Spleen (tissue), 7 donors: ENCODE results near the gene KCNQ1.

ENCODE experiments used
- POLR2A ChIP-seq, 3 donors: fragments of 450-650 bp; IDR thresholded peaks; one replicate each; pipeline ENCODE4 v1.5.1; 2017; ENCODE audit warnings: antibody characterized with exemption in 3 of 3, mild to moderate bottlenecking in 1 of 3
- TF ChIP-seq, protein P1 (sequence below), 11 experiments: fragments of 200-600 bp in 7 of 11; fragments of 450-650 bp in 4 of 11; sonication (generic) in 4 of 11; IDR thresholded peaks in 8 of 11; conservative IDR thresholded peaks in 3 of 11; 1 replicate in 7 of 11; 2 replicates in 4 of 11; pipeline versions ENCODE4 v1.4.0 to v1.8.0; 2016 to 2021; ENCODE audit warnings: antibody characterized with exemption in 11 of 11, inconsistent platforms in 4 of 11, mild to moderate bottlenecking in 1 of 11
- donor health status: DM: no; HTN: no; CAD: no; lungs with moderate emphysema.
- donor health status: DM: no; HTN: no; CAD: no.
- donor health status: DM: no; HTN: no; CAD: no.

DNA sequence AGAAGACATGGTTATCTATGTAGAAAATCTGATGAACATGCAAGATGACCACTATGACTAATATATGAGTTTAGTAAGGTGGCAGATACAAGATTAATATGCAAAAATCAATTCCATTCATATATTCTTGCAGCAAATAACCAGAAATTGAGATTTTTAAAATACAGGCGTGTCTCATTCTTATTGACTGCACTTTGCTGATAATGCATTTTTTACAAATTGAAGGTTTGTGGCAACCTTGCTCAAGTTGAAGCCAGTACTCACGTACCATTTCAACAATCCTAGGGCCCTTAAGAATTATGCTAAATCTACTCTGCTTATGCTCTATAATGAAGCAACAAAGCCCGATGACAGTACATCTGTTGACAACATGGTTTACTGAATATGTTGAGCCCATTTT is 150.4 kb downstream of the KCNQ1 start:
- TF ChIP-seq, protein P1, sequence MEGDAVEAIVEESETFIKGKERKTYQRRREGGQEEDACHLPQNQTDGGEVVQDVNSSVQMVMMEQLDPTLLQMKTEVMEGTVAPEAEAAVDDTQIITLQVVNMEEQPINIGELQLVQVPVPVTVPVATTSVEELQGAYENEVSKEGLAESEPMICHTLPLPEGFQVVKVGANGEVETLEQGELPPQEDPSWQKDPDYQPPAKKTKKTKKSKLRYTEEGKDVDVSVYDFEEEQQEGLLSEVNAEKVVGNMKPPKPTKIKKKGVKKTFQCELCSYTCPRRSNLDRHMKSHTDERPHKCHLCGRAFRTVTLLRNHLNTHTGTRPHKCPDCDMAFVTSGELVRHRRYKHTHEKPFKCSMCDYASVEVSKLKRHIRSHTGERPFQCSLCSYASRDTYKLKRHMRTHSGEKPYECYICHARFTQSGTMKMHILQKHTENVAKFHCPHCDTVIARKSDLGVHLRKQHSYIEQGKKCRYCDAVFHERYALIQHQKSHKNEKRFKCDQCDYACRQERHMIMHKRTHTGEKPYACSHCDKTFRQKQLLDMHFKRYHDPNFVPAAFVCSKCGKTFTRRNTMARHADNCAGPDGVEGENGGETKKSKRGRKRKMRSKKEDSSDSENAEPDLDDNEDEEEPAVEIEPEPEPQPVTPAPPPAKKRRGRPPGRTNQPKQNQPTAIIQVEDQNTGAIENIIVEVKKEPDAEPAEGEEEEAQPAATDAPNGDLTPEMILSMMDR (IDR thresholded peaks at IDR 0.05 in 8 of 11, conservative IDR thresholded peaks at IDR 0.05 in 3 of 11), result no peak
- no peak for TF ChIP-seq POLR2A (IDR thresholded peaks at IDR 0.05)
